HepG2 (cell line): ENCODE measurements around the gene P2RY2. TPM values are rescaled to one million over a fixed set of nuclear protein-coding genes. Genes with fewer than 3 reads are reported as not detected.

ENCODE experiments used
- ATAC-seq: fragments of 200-7000 bp; cut with Tn5 transposase; 3 replicates; pipeline ENCODE4 v1.9.1; 2020; ENCODE audit warnings: mild to moderate bottlenecking, moderate library complexity
- BruUV-seq: library from RNA; stranded (reverse); fragments of 400-500 nt; replicated peaks from 2 replicates; lab custom pipeline; 2021; lab: Mats Ljungman, UMichigan
- CTCF ChIA-PET: fragments of 300-600 bp; formaldehyde crosslinking; extraction: SDS; loops from one replicate; lab custom pipeline; 2021; ENCODE audit warnings: low total read pairs, inconsistent platforms, low intra/inter-chr PET ratio; lab: Yijun Ruan, JAX
- POLR2A ChIA-PET: fragments of 350-600 bp; sonication (Branson Sonifier 250); formaldehyde crosslinking; loops from one replicate; lab custom pipeline; 2020; ENCODE audit warnings: antibody characterized with exemption, inconsistent platforms; lab: Yijun Ruan, JAX
- DNase-seq: peaks from one replicate; pipeline ENCODE4 v3.0.0-alpha.2; 2015; ENCODE audit warnings: low spot score
- FAIRE-seq: peaks from 3 replicates; lab custom pipeline; 2011; peaks lifted over from hg19 to GRCh38; lab: Jason Lieb, UNC
- H2AFZ ChIP-seq: one replicate; pipeline ENCODE4 v1.6.1; 2011; ENCODE audit warnings: low read length, inconsistent platforms
- H3K27ac ChIP-seq: fragments of 300-600 bp; 3 replicates; pipeline ENCODE4 v1.8.0; 2011; ENCODE audit warnings: mixed run types, mild to moderate bottlenecking, mixed read lengths, low read length, inconsistent platforms; ENCODE audit not compliant: insufficient read depth; ENCODE audit errors: extremely low read length
- H3K27me3 ChIP-seq, 2 experiments: fragments of 200-600 bp in 1 of 2; 2 replicates in 1 of 2; 3 replicates in 1 of 2; pipeline versions ENCODE4 v1.6.0 to v1.8.0; 2011; ENCODE audit warnings: low read length in 2 of 2, mild to moderate bottlenecking in 2 of 2, moderate library complexity in 2 of 2, inconsistent platforms in 1 of 2; ENCODE audit not compliant: insufficient read depth in 2 of 2, control insufficient read depth in 1 of 2
- H3K36me3 ChIP-seq, 2 experiments: fragments of 200-600 bp in 1 of 2; replicated peaks in 1 of 2; 2 replicates in 1 of 2; 3 replicates in 1 of 2; pipeline versions ENCODE4 v1.5.1 to v1.8.0; 2011; ENCODE audit warnings: low read length in 2 of 2, inconsistent platforms in 1 of 2; ENCODE audit not compliant: insufficient read depth in 2 of 2, control insufficient read depth in 1 of 2
- H3K4me1 ChIP-seq: 2 replicates; pipeline ENCODE4 v1.5.1; 2012; ENCODE audit warnings: low read length, inconsistent platforms; ENCODE audit not compliant: insufficient read depth
- H3K4me2 ChIP-seq: 2 replicates; pipeline ENCODE4 v1.6.0; 2011; ENCODE audit warnings: low read depth, low read length, inconsistent platforms
- H3K4me3 ChIP-seq, 3 experiments: fragments of 200-600 bp in 1 of 3; sonication (generic), shearing (Covaris generic) in 1 of 3; replicated peaks in 1 of 3; 2 replicates each; pipeline ENCODE4 v1.5.1; 2011 to 2016; ENCODE audit warnings: low read length in 3 of 3, inconsistent platforms in 2 of 3, low read depth in 2 of 3, mild to moderate bottlenecking in 2 of 3, control low read depth in 1 of 3, mixed read lengths in 1 of 3; ENCODE audit not compliant: insufficient read depth in 1 of 3
- H3K79me2 ChIP-seq: one replicate; pipeline ENCODE4 v1.6.1; 2011; ENCODE audit warnings: low read length, inconsistent platforms; ENCODE audit not compliant: insufficient read depth
- H3K9ac ChIP-seq: 2 replicates; pipeline ENCODE4 v1.6.0; 2011; ENCODE audit warnings: mild to moderate bottlenecking, low read depth, low read length, inconsistent platforms; ENCODE audit not compliant: insufficient read depth
- H3K9me3 ChIP-seq: 2 replicates; pipeline ENCODE4 v1.5.1; 2012; ENCODE audit warnings: mild to moderate bottlenecking, low read length
- H4K20me1 ChIP-seq: 2 replicates; pipeline ENCODE4 v1.6.0; 2011; ENCODE audit warnings: inconsistent platforms, mild to moderate bottlenecking, low read length, moderate library complexity; ENCODE audit not compliant: insufficient read depth
- CC2D1A ChIP-seq: sonication (generic); formaldehyde crosslinking; IDR thresholded peaks from 2 replicates; pipeline ENCODE4 v1.8.1; 2023; ENCODE audit warnings: mild to moderate bottlenecking, missing genetic modification reagents
- HNRNPUL1 ChIP-seq: fragments of 200-400 bp; formaldehyde crosslinking; IDR thresholded peaks from 2 replicates; pipeline ENCODE4 v1.6.1; 2017; ENCODE audit warnings: low read depth, mild to moderate bottlenecking, low read length, moderate library complexity
- NFYB ChIP-seq: sonication (generic); formaldehyde crosslinking; IDR thresholded peaks from 2 replicates; pipeline ENCODE4 v1.4.0; 2020; ENCODE audit warnings: missing genetic modification reagents
- ZNF253 ChIP-seq: sonication (generic); formaldehyde crosslinking; IDR thresholded peaks from 2 replicates; pipeline ENCODE4 v1.8.0; 2022; ENCODE audit warnings: mild to moderate bottlenecking, missing genetic modification reagents, borderline replicate concordance
- ZNF33B ChIP-seq: sonication (generic); formaldehyde crosslinking; IDR thresholded peaks from 2 replicates; pipeline ENCODE4 v1.5.1; 2020; ENCODE audit warnings: mild to moderate bottlenecking, missing genetic modification reagents
- ZNF644 ChIP-seq: IDR thresholded peaks from 2 replicates; pipeline ENCODE4 v1.6.1; 2016; ENCODE audit warnings: low read depth
- ZSCAN30 ChIP-seq: sonication (generic); formaldehyde crosslinking; IDR thresholded peaks from 2 replicates; pipeline ENCODE4 v1.5.0; 2020; ENCODE audit warnings: mild to moderate bottlenecking, missing genetic modification reagents
- in situ Hi-C: cut with HindIII; loops from 2 replicates; pipeline ENCODE4 v1.10.0; 2017; ENCODE audit warnings: low pct_unique_long_range_greater_than_20kb; ENCODE audit not compliant: extremely low pct_ligation_motif_present
- intact Hi-C: fragments of 100-400 bp; cut with micrococcal nuclease; formaldehyde crosslinking; loops from one replicate; pipeline ENCODE4 v1.10.0; 2022; ENCODE audit not compliant: unreplicated experiment
- polyA plus RNA-seq, 8 experiments: library from polyadenylated mRNA; depleted of rRNA in 3 of 8; stranded (reverse) in 7 of 8; unstranded in 1 of 8; fragments of >200 nt; fragmentation: Illumina TruSeq in 4 of 8; extraction: Trizol in 4 of 8; gene quantifications; 2 replicates each; pipeline versions ENCODE4 v1.2.1 to v1.2.3, GENCODE V29; 2011 to 2016; ENCODE audit warnings: low read depth in 4 of 8, missing spikeins in 1 of 8, mixed read lengths in 1 of 8; ENCODE audit not compliant: insufficient read depth in 1 of 8
- total RNA-seq, 5 experiments: library from RNA; depleted of rRNA; stranded (reverse); fragments of >200 nt; fragmentation: Illumina TruSeq; extraction: Trizol; gene quantifications; 2 replicates each; pipeline ENCODE4 v1.2.3, GENCODE V29; 2016; ENCODE audit warnings: low read depth in 1 of 5
- TF ChIP-seq, protein P1 (sequence below): sonication (generic); formaldehyde crosslinking; IDR thresholded peaks from 2 replicates; pipeline ENCODE4 v1.5.1; 2020; ENCODE audit warnings: missing genetic modification reagents, mild to moderate bottlenecking, borderline replicate concordance
- TF ChIP-seq, protein P2 (sequence below): sonication (generic); formaldehyde crosslinking; IDR thresholded peaks from 2 replicates; pipeline ENCODE4 v1.9.0; 2021; ENCODE audit warnings: mild to moderate bottlenecking, missing genetic modification reagents
- TF ChIP-seq, protein P3 (sequence below): sonication (generic); formaldehyde crosslinking; IDR thresholded peaks from 2 replicates; pipeline ENCODE4 v1.5.0; 2020; ENCODE audit warnings: mild to moderate bottlenecking, missing genetic modification reagents, borderline replicate concordance
- TF ChIP-seq, protein P4 (sequence below): sonication (generic); formaldehyde crosslinking; IDR thresholded peaks from 2 replicates; pipeline ENCODE4 v1.5.1; 2020; ENCODE audit warnings: mild to moderate bottlenecking, missing genetic modification reagents

P2RY2 gene
- total and polyA plus RNA-seq, 2 of the 13 experiments (the other 11 are each of a cell fraction or from before 2014, with no cell fraction given) = 0.95 to 3.1 TPM

- DNase-seq = no peak
- no peak for ATAC-seq
- FAIRE-seq = no peak
- peaks cover 20% of the 10 kb centered on the region for H3K4me1 ChIP-seq
- in situ Hi-C loops (no loop called here), intact Hi-C loops (no loop called here)
- POLR2A ChIA-PET = no interaction called here
- H3K9me3 ChIP-seq = no peaks in the 10 kb centered on the region
- no peak overlapping the region for H3K4me2 ChIP-seq
- peaks cover 2 to 29% of the 10 kb centered on the region in 2 experiments; a peak in 4 of 5 replicates for H3K27me3 ChIP-seq
- H3K9ac ChIP-seq = no peak overlapping the region
- H3K4me3 ChIP-seq = no peak overlapping the region
- H3K79me2 ChIP-seq = no peaks in the 10 kb centered on the region
- no peak overlapping the region for H2AFZ ChIP-seq
- CTCF ChIA-PET = no interaction called here
- H3K36me3 ChIP-seq = no peaks in the 10 kb centered on the region
- no peaks in the 10 kb centered on the region for H4K20me1 ChIP-seq
- BruUV-seq = no TSS peak
- H3K27ac ChIP-seq = no peak overlapping the region
- TF ChIP-seq ZNF644 (CRISPR knock-in tag) (no peak), ZNF253 (CRISPR knock-in tag) (no peak), HNRNPUL1 (no peak), CC2D1A (CRISPR knock-in tag) (no peak), ZNF33B (CRISPR knock-in tag) (no peak), NFYB (CRISPR knock-in tag) (no peak), ZSCAN30 (CRISPR knock-in tag) (no peak)
- TF ChIP-seq, protein P1, sequence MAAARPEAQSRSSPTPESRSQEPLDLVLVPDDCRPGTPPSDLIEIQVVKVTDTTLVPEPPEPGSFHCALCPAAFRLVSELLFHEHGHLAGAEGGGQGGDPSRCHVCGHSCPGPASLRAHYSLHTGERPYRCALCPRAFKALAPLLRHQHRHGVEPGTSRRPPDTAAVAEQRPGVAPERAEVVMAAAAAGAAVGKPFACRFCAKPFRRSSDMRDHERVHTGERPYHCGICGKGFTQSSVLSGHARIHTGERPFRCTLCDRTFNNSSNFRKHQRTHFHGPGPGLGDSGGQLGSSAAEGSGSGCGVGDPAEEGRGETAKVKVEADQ = no peak
- TF ChIP-seq, protein P2, sequence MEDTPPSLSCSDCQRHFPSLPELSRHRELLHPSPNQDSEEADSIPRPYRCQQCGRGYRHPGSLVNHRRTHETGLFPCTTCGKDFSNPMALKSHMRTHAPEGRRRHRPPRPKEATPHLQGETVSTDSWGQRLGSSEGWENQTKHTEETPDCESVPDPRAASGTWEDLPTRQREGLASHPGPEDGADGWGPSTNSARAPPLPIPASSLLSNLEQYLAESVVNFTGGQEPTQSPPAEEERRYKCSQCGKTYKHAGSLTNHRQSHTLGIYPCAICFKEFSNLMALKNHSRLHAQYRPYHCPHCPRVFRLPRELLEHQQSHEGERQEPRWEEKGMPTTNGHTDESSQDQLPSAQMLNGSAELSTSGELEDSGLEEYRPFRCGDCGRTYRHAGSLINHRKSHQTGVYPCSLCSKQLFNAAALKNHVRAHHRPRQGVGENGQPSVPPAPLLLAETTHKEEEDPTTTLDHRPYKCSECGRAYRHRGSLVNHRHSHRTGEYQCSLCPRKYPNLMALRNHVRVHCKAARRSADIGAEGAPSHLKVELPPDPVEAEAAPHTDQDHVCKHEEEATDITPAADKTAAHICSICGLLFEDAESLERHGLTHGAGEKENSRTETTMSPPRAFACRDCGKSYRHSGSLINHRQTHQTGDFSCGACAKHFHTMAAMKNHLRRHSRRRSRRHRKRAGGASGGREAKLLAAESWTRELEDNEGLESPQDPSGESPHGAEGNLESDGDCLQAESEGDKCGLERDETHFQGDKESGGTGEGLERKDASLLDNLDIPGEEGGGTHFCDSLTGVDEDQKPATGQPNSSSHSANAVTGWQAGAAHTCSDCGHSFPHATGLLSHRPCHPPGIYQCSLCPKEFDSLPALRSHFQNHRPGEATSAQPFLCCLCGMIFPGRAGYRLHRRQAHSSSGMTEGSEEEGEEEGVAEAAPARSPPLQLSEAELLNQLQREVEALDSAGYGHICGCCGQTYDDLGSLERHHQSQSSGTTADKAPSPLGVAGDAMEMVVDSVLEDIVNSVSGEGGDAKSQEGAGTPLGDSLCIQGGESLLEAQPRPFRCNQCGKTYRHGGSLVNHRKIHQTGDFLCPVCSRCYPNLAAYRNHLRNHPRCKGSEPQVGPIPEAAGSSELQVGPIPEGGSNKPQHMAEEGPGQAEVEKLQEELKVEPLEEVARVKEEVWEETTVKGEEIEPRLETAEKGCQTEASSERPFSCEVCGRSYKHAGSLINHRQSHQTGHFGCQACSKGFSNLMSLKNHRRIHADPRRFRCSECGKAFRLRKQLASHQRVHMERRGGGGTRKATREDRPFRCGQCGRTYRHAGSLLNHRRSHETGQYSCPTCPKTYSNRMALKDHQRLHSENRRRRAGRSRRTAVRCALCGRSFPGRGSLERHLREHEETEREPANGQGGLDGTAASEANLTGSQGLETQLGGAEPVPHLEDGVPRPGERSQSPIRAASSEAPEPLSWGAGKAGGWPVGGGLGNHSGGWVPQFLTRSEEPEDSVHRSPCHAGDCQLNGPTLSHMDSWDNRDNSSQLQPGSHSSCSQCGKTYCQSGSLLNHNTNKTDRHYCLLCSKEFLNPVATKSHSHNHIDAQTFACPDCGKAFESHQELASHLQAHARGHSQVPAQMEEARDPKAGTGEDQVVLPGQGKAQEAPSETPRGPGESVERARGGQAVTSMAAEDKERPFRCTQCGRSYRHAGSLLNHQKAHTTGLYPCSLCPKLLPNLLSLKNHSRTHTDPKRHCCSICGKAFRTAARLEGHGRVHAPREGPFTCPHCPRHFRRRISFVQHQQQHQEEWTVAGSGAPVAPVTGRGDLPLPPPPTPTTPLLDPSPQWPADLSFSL (CRISPR knock-in tag) = no peak
- TF ChIP-seq, protein P3, sequence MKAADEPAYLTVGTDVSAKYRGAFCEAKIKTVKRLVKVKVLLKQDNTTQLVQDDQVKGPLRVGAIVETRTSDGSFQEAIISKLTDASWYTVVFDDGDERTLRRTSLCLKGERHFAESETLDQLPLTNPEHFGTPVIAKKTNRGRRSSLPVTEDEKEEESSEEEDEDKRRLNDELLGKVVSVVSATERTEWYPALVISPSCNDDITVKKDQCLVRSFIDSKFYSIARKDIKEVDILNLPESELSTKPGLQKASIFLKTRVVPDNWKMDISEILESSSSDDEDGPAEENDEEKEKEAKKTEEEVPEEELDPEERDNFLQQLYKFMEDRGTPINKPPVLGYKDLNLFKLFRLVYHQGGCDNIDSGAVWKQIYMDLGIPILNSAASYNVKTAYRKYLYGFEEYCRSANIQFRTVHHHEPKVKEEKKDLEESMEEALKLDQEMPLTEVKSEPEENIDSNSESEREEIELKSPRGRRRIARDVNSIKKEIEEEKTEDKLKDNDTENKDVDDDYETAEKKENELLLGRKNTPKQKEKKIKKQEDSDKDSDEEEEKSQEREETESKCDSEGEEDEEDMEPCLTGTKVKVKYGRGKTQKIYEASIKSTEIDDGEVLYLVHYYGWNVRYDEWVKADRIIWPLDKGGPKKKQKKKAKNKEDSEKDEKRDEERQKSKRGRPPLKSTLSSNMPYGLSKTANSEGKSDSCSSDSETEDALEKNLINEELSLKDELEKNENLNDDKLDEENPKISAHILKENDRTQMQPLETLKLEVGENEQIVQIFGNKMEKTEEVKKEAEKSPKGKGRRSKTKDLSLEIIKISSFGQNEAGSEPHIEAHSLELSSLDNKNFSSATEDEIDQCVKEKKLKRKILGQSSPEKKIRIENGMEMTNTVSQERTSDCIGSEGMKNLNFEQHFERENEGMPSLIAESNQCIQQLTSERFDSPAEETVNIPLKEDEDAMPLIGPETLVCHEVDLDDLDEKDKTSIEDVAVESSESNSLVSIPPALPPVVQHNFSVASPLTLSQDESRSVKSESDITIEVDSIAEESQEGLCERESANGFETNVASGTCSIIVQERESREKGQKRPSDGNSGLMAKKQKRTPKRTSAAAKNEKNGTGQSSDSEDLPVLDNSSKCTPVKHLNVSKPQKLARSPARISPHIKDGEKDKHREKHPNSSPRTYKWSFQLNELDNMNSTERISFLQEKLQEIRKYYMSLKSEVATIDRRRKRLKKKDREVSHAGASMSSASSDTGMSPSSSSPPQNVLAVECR = no peak
- TF ChIP-seq, protein P4, sequence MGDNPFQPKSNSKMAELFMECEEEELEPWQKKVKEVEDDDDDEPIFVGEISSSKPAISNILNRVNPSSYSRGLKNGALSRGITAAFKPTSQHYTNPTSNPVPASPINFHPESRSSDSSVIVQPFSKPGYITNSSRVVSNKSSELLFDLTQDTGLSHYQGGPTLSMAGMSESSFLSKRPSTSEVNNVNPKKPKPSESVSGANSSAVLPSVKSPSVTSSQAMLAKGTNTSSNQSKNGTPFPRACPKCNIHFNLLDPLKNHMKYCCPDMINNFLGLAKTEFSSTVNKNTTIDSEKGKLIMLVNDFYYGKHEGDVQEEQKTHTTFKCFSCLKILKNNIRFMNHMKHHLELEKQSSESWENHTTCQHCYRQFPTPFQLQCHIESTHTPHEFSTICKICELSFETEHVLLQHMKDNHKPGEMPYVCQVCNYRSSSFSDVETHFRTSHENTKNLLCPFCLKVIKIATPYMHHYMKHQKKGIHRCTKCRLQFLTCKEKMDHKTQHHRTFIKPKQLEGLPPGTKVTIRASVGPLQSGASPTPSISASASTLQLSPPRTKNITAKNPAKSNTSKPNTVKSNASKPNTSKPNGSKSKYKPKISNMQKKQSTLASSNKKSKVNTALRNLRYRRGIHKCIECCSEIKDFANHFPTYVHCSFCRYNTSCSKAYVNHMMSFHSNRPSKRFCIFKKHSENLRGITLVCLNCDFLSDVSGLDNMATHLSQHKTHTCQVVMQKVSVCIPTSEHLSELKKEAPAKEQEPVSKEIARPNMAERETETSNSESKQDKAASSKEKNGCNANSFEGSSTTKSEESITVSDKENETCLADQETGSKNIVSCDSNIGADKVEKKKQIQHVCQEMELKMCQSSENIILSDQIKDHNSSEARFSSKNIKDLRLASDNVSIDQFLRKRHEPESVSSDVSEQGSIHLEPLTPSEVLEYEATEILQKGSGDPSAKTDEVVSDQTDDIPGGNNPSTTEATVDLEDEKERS (CRISPR knock-in tag) = no peak
These were observed 42.0 kb downstream of the P2RY2 start for GRCh38 chr11:73260127-73260457.
